Measurements from ENCODE around the gene SUSD4. TPM values are rescaled to one million over a fixed set of nuclear protein-coding genes. Genes with fewer than 3 reads are reported as not detected.

Gene SUSD4
- total and polyA plus RNA-seq, 9 donors = 23.0 to 80.5 (median 36.6) TPM

GRCh38 chr1:223240122-223240521, 123.9 kb downstream of the SUSD4 start:
- Histone ChIP-seq H3K4me3 (no peak overlapping the region), H3K36me3 (no peaks in the 10 kb centered on the region), H3K9me3 (no peaks in the 10 kb centered on the region), H3K27ac (no peak overlapping the region), H3K4me1 (ENCODE audit: insufficient read depth) (no peaks in the 10 kb centered on the region), H3K27me3 (no peaks in the 10 kb centered on the region)
- WGBS, 3 donors = 65 to 90% (median 73%) methylated on average over 2 of the region's 2 CpGs
- intact Hi-C loops (cut with DNase I) = no loop called here
- DNase-seq = no peak
- TF ChIP-seq CTCF (IDR thresholded peaks at IDR 0.05) = no peak
- no peak for TF ChIP-seq POLR2A (IDR thresholded peaks at IDR 0.05)
- TF ChIP-seq EP300 (IDR thresholded peaks at IDR 0.05) = no peak

- Histone ChIP-seq H3K4me1 (ENCODE audit: insufficient read depth) (peaks cover 6% of the 10 kb centered on the region), H3K9me3 (no peaks in the 10 kb centered on the region), H3K27ac (no peak overlapping the region), H3K27me3 (no peaks in the 10 kb centered on the region), H3K36me3 (no peaks in the 10 kb centered on the region), H3K4me3 (no peak overlapping the region)
- DNase-seq = peak in 1 of 5 donors; percentile 5
- no peak for TF ChIP-seq CTCF (IDR thresholded peaks at IDR 0.05)
- no peak for TF ChIP-seq POLR2A (IDR thresholded peaks at IDR 0.05)
- TF ChIP-seq EP300 (IDR thresholded peaks at IDR 0.05) = no peak
- WGBS, 3 donors = 47 to 57% (median 56%) methylated on average over 3 of the region's 3 CpGs
- intact Hi-C loops (cut with DNase I) = no loop called here
Measured at GRCh38 chr1:223235091-223235490, 128.9 kb downstream of the SUSD4 start.

GRCh38 chr1:223234534-223234933, 129.4 kb downstream of the SUSD4 start:
- Histone ChIP-seq H3K27me3 (no peaks in the 10 kb centered on the region), H3K27ac (no peak overlapping the region), H3K4me3 (no peak overlapping the region), H3K4me1 (ENCODE audit: insufficient read depth) (peaks cover 6% of the 10 kb centered on the region), H3K9me3 (no peaks in the 10 kb centered on the region), H3K36me3 (no peaks in the 10 kb centered on the region)
- no peak for TF ChIP-seq EP300 (IDR thresholded peaks at IDR 0.05)
- TF ChIP-seq CTCF (IDR thresholded peaks at IDR 0.05) = no peak
- no peak for TF ChIP-seq POLR2A (IDR thresholded peaks at IDR 0.05)
- no peak for DNase-seq
- intact Hi-C loops (cut with DNase I) = no loop called here
- 77 to 83% (median 83%) methylated on average over 5 of the region's 5 CpGs for WGBS, 3 donors

GRCh38 chr1:223234170-223234514, 129.8 kb downstream of the SUSD4 start:
- WGBS, 3 donors = 73 to 86% (median 80%) methylated on average over 1 of the region's 1 CpG
- no peak for DNase-seq
- H3K4me3 ChIP-seq = no peak overlapping the region
- intact Hi-C loops (cut with DNase I) = no loop called here
- no peak overlapping the region for H3K27ac ChIP-seq
- TF ChIP-seq EP300 (IDR thresholded peaks at IDR 0.05) (no peak), POLR2A (IDR thresholded peaks at IDR 0.05) (no peak), CTCF (IDR thresholded peaks at IDR 0.05) (no peak)
- H3K4me1 ChIP-seq (ENCODE audit: insufficient read depth) = peaks cover 6% of the 10 kb centered on the region
- no peaks in the 10 kb centered on the region for H3K36me3 ChIP-seq
- no peaks in the 10 kb centered on the region for H3K27me3 ChIP-seq
- no peaks in the 10 kb centered on the region for H3K9me3 ChIP-seq
